HG02885 (cell line): ENCODE results near the gene PNMA6E.

Experiments
- ATAC-seq: cut with Tn5 transposase; IDR thresholded peaks from one replicate; pipeline ENCODE4 v1.9.1; 2021; ENCODE audit warnings: mild to moderate bottlenecking; ENCODE audit not compliant: unreplicated experiment, poor library complexity

The PNMA6E gene

DNA sequence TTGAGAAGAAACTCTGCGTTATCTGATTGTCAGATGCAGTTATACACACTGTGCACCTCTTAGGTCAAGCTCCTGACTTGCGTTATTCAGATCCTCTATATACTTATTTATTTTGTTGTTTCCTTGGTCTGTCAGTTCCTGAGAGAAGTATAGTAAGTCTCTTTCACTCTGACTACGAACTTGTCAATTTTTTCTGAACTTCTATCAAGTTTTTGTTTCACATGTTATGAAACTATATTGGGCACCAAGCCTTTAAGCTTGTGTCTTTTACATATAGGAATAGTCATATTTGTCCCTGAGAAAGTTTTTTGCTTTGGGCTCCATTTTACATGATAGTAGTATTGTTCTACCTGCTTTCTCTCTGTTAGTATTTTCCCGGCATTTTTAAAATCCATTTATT is 35.5 kb downstream of the PNMA6E start:
- ATAC-seq, result no peak

DNA sequence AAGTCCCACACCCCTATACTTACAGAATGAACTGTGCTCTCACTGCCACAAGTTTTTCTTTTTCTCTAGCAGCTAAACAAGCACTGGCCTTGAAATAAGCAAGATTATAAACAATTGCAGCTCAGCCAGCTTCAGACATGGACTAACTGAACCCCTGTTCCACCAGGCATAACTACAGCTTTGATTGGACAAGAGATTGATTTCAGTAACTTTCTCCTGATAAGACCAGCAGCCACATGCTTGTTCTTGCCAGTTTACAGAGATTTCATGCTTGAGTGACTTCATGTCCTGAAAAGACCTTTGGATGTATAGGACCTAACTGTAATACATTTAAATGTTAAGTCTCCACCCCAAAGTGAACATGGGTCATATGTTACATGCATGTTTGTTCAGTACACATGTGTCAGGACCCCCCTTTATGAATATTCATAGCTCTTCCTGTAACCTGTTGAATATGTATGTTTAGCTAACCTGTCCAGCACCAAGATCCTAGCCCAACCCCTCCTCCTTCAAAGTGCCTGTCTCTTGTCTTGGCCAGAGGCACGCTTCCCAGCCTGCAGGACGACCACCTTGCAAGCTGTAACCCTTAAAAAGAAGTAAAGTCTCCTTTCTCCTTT is 39.3 kb downstream of the PNMA6E start:
- no peak for ATAC-seq

DNA sequence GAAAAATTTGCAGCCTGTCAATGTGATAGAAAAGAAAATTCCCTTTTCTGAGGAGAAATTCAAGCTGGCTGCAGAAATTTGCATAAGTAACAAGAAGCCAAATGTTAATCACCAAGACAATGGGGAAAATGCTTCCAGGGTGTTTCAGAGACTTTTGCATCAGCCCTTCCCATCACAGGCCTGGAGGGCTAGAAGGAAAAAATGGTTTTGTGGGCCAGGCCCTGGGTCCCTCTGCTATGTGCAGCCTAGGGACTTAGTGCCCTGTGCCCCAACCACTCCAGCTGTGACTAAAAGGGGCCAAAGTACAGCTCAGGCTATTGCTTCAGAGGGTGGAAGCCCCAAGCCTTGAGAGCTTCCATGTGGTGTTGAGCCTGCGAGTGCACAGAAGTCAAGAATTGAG is 43.3 kb downstream of the PNMA6E start:
- no peak for ATAC-seq

DNA sequence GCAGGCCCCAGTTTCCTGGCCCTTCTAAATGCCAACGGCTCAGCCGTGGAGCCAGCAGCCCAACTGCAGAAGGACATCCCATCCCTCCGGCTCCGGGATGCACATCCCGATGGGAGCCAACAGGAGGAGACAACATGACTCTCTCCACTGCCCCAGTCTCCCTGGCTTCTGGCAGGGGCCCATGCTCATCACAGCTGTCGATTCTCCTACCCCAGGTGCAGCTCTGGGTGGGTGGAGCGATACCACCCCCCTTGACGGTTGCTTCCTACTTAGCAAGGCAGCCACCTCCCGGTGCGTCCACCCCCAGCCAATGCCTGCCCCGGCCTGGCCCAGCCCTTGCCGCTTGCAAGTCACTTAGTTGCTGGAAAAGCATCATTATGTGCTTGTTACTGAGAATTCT is 47.7 kb downstream of the PNMA6E start:
- no peak for ATAC-seq

DNA sequence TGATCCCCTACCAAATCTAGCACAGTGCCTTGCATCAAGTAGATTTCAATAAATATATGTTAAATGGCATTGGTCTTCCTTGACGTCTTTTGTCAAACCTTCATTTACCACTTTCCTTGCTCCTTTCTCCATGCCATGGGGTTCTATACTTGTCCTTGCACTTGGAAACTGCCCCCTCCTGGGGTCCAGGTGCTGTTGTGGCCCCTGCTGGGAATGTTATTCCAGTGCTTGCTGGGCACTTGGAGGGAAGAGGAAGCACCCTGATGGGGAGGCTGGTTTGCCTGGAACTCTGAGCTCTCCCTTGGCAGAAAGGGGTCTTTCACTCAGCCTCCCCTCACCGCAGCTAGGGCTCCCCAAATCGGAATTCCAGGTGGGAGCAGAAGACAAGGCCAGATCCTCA is 48.3 kb downstream of the PNMA6E start:
- ATAC-seq, result no peak

DNA sequence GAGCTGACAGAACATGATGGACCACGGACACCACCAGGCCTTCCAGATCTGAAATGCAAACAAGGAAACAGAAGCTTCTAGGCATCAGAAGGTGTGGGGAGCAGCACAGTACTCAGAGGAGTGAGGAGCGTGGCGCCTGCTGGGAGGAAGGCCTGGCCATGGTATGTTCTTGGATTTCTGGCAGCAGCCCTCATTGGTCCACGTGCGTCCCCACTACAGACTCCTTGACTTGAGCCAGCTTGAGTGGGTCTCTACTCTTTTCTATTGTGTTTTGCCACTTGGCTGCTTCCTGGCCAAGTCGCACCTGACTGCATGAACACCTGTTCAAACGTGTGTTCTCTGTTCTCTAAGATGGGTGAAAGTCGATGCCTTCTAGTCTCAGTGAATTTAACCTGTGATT is 49.2 kb downstream of the PNMA6E start:
- ATAC-seq, result no peak

DNA sequence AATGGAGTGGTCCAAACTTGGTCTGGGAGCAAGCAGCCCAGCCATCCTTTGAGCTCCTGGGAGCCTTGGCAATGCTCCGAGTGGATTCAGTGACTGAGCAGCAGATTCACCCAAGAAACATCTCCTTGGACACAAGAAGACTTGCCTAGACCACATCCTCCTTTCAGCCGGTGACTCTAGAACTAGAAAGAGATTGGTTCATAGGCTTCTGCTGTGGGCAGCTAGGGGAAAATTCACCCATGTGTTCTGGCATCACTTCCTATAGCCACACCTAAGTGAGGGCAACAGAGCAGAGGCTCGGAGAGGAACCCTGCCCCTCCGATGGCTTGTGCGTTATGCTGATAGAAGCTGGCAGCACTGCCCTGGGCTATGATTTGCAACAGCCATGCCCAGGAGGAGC is 51.2 kb downstream of the PNMA6E start:
- ATAC-seq, result no peak

DNA sequence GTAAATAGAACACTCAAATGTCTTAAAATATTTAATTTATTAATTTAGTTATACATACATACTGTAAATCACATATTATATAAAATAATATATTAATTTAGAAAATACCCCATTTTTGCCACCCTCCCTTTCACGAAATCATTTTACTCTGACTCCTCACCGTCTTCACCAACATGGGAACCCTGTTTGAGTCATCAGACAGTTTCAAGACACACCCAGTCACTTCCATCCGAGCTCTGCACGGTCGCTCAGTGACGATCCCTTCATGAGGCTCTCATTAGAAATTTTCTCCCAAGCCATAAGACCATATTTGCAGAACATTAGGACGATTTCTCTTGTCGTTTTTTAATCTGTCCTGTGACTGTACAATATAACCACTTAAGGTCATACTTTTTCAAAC is 52.7 kb downstream of the PNMA6E start:
- ATAC-seq, result no peak

DNA sequence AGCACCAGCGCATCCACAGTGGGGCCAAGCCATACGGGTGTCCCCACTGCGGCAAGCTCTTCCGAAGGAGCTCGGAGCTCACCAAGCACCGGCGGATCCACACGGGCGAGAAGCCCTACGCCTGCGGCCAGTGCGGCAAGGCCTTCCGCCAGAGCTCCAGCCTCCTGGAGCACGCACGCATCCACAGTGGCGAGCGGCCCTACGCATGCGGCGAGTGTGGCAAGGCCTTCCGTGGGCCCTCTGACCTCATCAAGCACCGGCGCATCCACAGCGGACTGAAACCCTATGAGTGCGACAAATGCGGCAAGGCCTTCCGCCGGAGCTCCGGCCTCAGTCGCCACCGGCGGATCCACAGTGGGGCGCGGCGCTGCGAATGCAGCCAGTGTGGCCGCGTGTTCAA is 53.6 kb downstream of the PNMA6E start:
- no peak for ATAC-seq
